Panc1 (cell line): ENCODE data around the gene MDGA2. TPM values are rescaled to one million over a fixed set of nuclear protein-coding genes. Genes with fewer than 3 reads are reported as not detected.

ENCODE experiments used
- ATAC-seq: fragments of 200-7000 bp; cut with Tn5 transposase; 2 replicates; pipeline ENCODE4 v1.9.1; 2020; ENCODE audit warnings: mild to moderate bottlenecking, moderate library complexity
- BruUV-seq: library from RNA; stranded (reverse); fragments of 400-500 nt; replicated peaks from 2 replicates; lab custom pipeline; 2021; lab: Mats Ljungman, UMichigan
- CTCF ChIA-PET: fragments of 300-600 bp; sonication (Branson Sonifier 250); formaldehyde crosslinking; loops from one replicate; lab custom pipeline; 2022; ENCODE audit warnings: antibody characterized with exemption; lab: Charles Lee
- POLR2A ChIA-PET: fragments of 300-600 bp; sonication (Branson Sonifier 250); formaldehyde crosslinking; loops from one replicate; lab custom pipeline; 2022; ENCODE audit warnings: antibody characterized with exemption; lab: Charles Lee
- DNase-seq: peaks from one replicate; pipeline ENCODE4 v3.0.0-alpha.2; 2010; ENCODE audit warnings: low read depth, low spot score
- H3K27ac ChIP-seq: 2 replicates; pipeline ENCODE4 v1.5.1; 2011; ENCODE audit warnings: mild to moderate bottlenecking, low read length, inconsistent platforms
- H3K27me3 ChIP-seq: fragments of 200-500 bp; sonication (Bioruptor generic); 2 replicates; pipeline ENCODE4 v1.6.0; 2014; ENCODE audit warnings: low read length, inconsistent platforms; ENCODE audit not compliant: control insufficient read depth, insufficient read depth
- H3K36me3 ChIP-seq: fragments of 200-500 bp; sonication (Bioruptor generic); 2 replicates; pipeline ENCODE4 v1.5.1; 2014; ENCODE audit warnings: inconsistent platforms, mild to moderate bottlenecking, low read length, moderate library complexity; ENCODE audit not compliant: control insufficient read depth, insufficient read depth
- H3K4me1 ChIP-seq: 2 replicates; pipeline ENCODE4 v1.5.1; 2011; ENCODE audit warnings: inconsistent platforms, mild to moderate bottlenecking, low read length, moderate library complexity; ENCODE audit not compliant: control insufficient read depth, insufficient read depth
- H3K4me3 ChIP-seq, 2 experiments: 2 replicates each; pipeline ENCODE4 v1.5.1; 2011 to 2012; ENCODE audit warnings: low read depth in 2 of 2, low read length in 2 of 2, mild to moderate bottlenecking in 2 of 2, inconsistent platforms in 1 of 2, moderate library complexity in 1 of 2
- H3K9me3 ChIP-seq: fragments of 200-500 bp; sonication (Bioruptor generic); 2 replicates; pipeline ENCODE4 v1.5.1; 2014; ENCODE audit warnings: low read depth, mild to moderate bottlenecking, inconsistent platforms, low read length, moderate library complexity; ENCODE audit not compliant: control insufficient read depth, insufficient read depth
- POLR2AphosphoS5 ChIP-seq: IDR thresholded peaks from 2 replicates; pipeline ENCODE4 v1.6.1; 2012; ENCODE audit warnings: mild to moderate bottlenecking, low read depth, low read length, moderate library complexity
- REST ChIP-seq, 2 experiments: IDR thresholded peaks; 2 replicates each; pipeline ENCODE4 v1.6.1; 2011 to 2012; ENCODE audit warnings: low read depth in 2 of 2, control low read depth in 1 of 2, low read length in 1 of 2, mild to moderate bottlenecking in 1 of 2, moderate library complexity in 1 of 2; ENCODE audit not compliant: insufficient read depth in 1 of 2
- SIN3A ChIP-seq: IDR thresholded peaks from 2 replicates; pipeline ENCODE4 v1.6.1; 2012; ENCODE audit warnings: low read depth, mild to moderate bottlenecking, low read length, moderate library complexity, borderline replicate concordance; ENCODE audit not compliant: insufficient read depth
- TCF7L2 ChIP-seq: IDR thresholded peaks from 2 replicates; pipeline ENCODE4 v1.6.1; 2011; ENCODE audit warnings: mild to moderate bottlenecking, low read depth, low read length, inconsistent platforms
- in situ Hi-C: cut with HindIII; loops from 2 replicates; pipeline ENCODE4 v1.10.0; 2016; ENCODE audit warnings: low sequenced_read_pairs, low pct_unique_long_range_greater_than_20kb
- intact Hi-C: fragments of 100-400 bp; cut with micrococcal nuclease; formaldehyde crosslinking; loops from one replicate; pipeline ENCODE4 v1.10.0; 2022; ENCODE audit not compliant: unreplicated experiment
- total RNA-seq: library from RNA; stranded (reverse); gene quantifications from one replicate; pipeline ENCODE4 v1.2.1, GENCODE V29; 2021; ENCODE audit not compliant: unreplicated experiment
- TF ChIP-seq, protein P1 (sequence below): fragments of 450-650 bp; IDR thresholded peaks from 2 replicates; pipeline ENCODE4 v1.5.1; 2017; ENCODE audit warnings: mild to moderate bottlenecking

MDGA2 gene
- total RNA-seq, 1 experiment from 2014 or later = not detected

GRCh38 chr14:47490353-47490752 is 185.1 kb downstream of the MDGA2 start:
- Histone ChIP-seq H3K27ac (no peak overlapping the region), H3K36me3 (no peaks in the 10 kb centered on the region), H3K4me1 (no peaks in the 10 kb centered on the region), H3K27me3 (no peaks in the 10 kb centered on the region), H3K9me3 (no peaks in the 10 kb centered on the region), H3K4me3 (no peak overlapping the region)
- CTCF ChIA-PET = no interaction called here
- no peak for DNase-seq
- TF ChIP-seq REST (IDR thresholded peaks at IDR 0.05; ENCODE audit: insufficient read depth in 1 of 2, low read depth in 2 of 2, low read length in 1 of 2) (no peak), POLR2AphosphoS5 (no peak), SIN3A (no peak), TCF7L2 (no peak)
- TF ChIP-seq, protein P1, sequence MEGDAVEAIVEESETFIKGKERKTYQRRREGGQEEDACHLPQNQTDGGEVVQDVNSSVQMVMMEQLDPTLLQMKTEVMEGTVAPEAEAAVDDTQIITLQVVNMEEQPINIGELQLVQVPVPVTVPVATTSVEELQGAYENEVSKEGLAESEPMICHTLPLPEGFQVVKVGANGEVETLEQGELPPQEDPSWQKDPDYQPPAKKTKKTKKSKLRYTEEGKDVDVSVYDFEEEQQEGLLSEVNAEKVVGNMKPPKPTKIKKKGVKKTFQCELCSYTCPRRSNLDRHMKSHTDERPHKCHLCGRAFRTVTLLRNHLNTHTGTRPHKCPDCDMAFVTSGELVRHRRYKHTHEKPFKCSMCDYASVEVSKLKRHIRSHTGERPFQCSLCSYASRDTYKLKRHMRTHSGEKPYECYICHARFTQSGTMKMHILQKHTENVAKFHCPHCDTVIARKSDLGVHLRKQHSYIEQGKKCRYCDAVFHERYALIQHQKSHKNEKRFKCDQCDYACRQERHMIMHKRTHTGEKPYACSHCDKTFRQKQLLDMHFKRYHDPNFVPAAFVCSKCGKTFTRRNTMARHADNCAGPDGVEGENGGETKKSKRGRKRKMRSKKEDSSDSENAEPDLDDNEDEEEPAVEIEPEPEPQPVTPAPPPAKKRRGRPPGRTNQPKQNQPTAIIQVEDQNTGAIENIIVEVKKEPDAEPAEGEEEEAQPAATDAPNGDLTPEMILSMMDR = no peak
- in situ Hi-C loops (no loop called here), intact Hi-C loops (no loop called here)
- BruUV-seq = no TSS peak
- ATAC-seq = no peak
- POLR2A ChIA-PET = no interaction called here

GRCh38 chr14:47485421-47485820 is 190.0 kb downstream of the MDGA2 start:
- ATAC-seq = no peak
- Histone ChIP-seq H3K4me1 (no peaks in the 10 kb centered on the region), H3K27me3 (no peaks in the 10 kb centered on the region), H3K36me3 (no peaks in the 10 kb centered on the region), H3K27ac (no peak overlapping the region), H3K9me3 (no peaks in the 10 kb centered on the region), H3K4me3 (no peak overlapping the region)
- DNase-seq = no peak
- intact Hi-C loops = no loop called here
- in situ Hi-C loops = no loop called here
- ChIA-PET POLR2A (no interaction called here), CTCF (no interaction called here)
- no TSS peak for BruUV-seq
- TF ChIP-seq SIN3A (no peak), REST (IDR thresholded peaks at IDR 0.05; ENCODE audit: insufficient read depth in 1 of 2, low read depth in 2 of 2, low read length in 1 of 2) (no peak), POLR2AphosphoS5 (no peak), TCF7L2 (no peak)
- TF ChIP-seq, protein P1 = no peak
